M059J (cell line): ENCODE data around the gene PIK3C2G. TPM values are rescaled to one million over a fixed set of nuclear protein-coding genes. Genes with fewer than 3 reads are reported as not detected.

Experiments used
- DNase-seq: peaks from one replicate; pipeline ENCODE4 v3.0.0-alpha.2; 2012; ENCODE audit warnings: low read depth
- total RNA-seq: library from RNA; depleted of rRNA; stranded (reverse); fragments of >200 nt; shearing (Covaris generic); gene quantifications from 2 replicates; pipeline ENCODE4 v1.2.3, GENCODE V29; 2014

The PIK3C2G gene
- total RNA-seq, 1 experiment from 2014 or later, result 0.02 TPM

GRCh38 chr12:18340186-18340585 is 78.9 kb downstream of the PIK3C2G start:
- DNase-seq, result no peak

- no peak for DNase-seq
Observed at GRCh38 chr12:18340786-18341185, 79.5 kb downstream of the PIK3C2G start.

GRCh38 chr12:18343708-18344107 is 82.4 kb downstream of the PIK3C2G start:
- no peak for DNase-seq

GRCh38 chr12:18345021-18345735 is 83.9 kb downstream of the PIK3C2G start:
- peak; percentile 17 for DNase-seq

GRCh38 chr12:18352312-18352711 is 91.0 kb downstream of the PIK3C2G start:
- DNase-seq, result no peak

GRCh38 chr12:18355429-18355828 is 94.1 kb downstream of the PIK3C2G start:
- DNase-seq, result no peak

- no peak for DNase-seq
Observed at GRCh38 chr12:18358077-18358476, 96.8 kb downstream of the PIK3C2G start.

- DNase-seq, result no peak
Observed at GRCh38 chr12:18358930-18359329, 97.6 kb downstream of the PIK3C2G start.

GRCh38 chr12:18361433-18361832 is 100.1 kb downstream of the PIK3C2G start:
- DNase-seq, result no peak

- DNase-seq, result no peak
Observed at GRCh38 chr12:18363321-18363720, 102.0 kb downstream of the PIK3C2G start.

GRCh38 chr12:18368594-18368993 is 107.3 kb downstream of the PIK3C2G start:
- DNase-seq, result no peak

GRCh38 chr12:18373181-18373580 is 111.9 kb downstream of the PIK3C2G start:
- DNase-seq, result no peak

- DNase-seq, result no peak
Observed at GRCh38 chr12:18375131-18375530, 113.8 kb downstream of the PIK3C2G start.

- no peak for DNase-seq
Observed at GRCh38 chr12:18375583-18375982, 114.3 kb downstream of the PIK3C2G start.

- DNase-seq, result peak; percentile 50
Observed at GRCh38 chr12:18382236-18382885, 121.0 kb downstream of the PIK3C2G start.

GRCh38 chr12:18383203-18383602 is 121.9 kb downstream of the PIK3C2G start:
- DNase-seq, result peak; percentile 69

- DNase-seq, result no peak
Observed at GRCh38 chr12:18387706-18388105, 126.4 kb downstream of the PIK3C2G start.

- no peak for DNase-seq
Observed at GRCh38 chr12:18389820-18390219, 128.5 kb downstream of the PIK3C2G start.

- DNase-seq, result no peak
Observed at GRCh38 chr12:18391151-18391550, 129.8 kb downstream of the PIK3C2G start.

GRCh38 chr12:18394742-18395141 is 133.4 kb downstream of the PIK3C2G start:
- no peak for DNase-seq

- DNase-seq, result peak; percentile 47
Observed at GRCh38 chr12:18400186-18400585, 138.9 kb downstream of the PIK3C2G start.

- DNase-seq, result no peak
Observed at GRCh38 chr12:18402872-18403611, 141.7 kb downstream of the PIK3C2G start.

- no peak for DNase-seq
Observed at GRCh38 chr12:18411453-18411852, 150.1 kb downstream of the PIK3C2G start.
